ENCODE results near the gene SERPINB6. TPM values are rescaled to one million over a fixed set of nuclear protein-coding genes. Genes with fewer than 3 reads are reported as not detected.

Gene SERPINB6
- total and polyA plus RNA-seq, 9 of the 15 experiments (the other 6 are each of a cell fraction or from before 2014, with no cell fraction given) = 86.6 to 211 (median 143) TPM

- TF ChIP-seq MYBL2 (IDR thresholded peaks at IDR 0.05; ENCODE audit: low read depth) (no peak), MYBL2 (CRISPR knock-in tag; IDR thresholded peaks at IDR 0.05; ENCODE audit: borderline replicate concordance) (no peak), ATF6 (CRISPR knock-in tag; IDR thresholded peaks at IDR 0.05) (no peak), IRF2 (CRISPR knock-in tag; IDR thresholded peaks at IDR 0.05) (no peak), RCOR1 (IDR thresholded peaks at IDR 0.05; ENCODE audit: borderline replicate concordance in 1 of 2, low read depth in 2 of 2, low read length in 2 of 2) (peak in 1 of 2 experiments; percentile 38; a peak in 2 of 4 replicates), NR2C1 (IDR thresholded peaks at IDR 0.05) (no peak), NR2C1 (tag; IDR thresholded peaks at IDR 0.05) (no peak), RNF2 (IDR thresholded peaks at IDR 0.05) (no peak), TCF3 (CRISPR knock-in tag; IDR thresholded peaks at IDR 0.05) (peak; percentile 86), NCOR1 (IDR thresholded peaks at IDR 0.05) (peak; percentile 81), ZNF12 (CRISPR knock-in tag; IDR thresholded peaks at IDR 0.05) (no peak), MLX (CRISPR knock-in tag; conservative IDR thresholded peaks at IDR 0.05) (no peak), GABPB2 (CRISPR knock-in tag; conservative IDR thresholded peaks at IDR 0.05) (no peak), YBX1 (IDR thresholded peaks at IDR 0.05) (no peak), ZNF408 (CRISPR knock-in tag; IDR thresholded peaks at IDR 0.05; ENCODE audit: low read depth) (no peak), MYC (IDR thresholded peaks at IDR 0.05; ENCODE audit: low read depth, low read length) (0 out of 2 replicates have a peak, but pooled peaks have one; percentile 15), MYC (CRISPR knock-in tag; IDR thresholded peaks at IDR 0.05; ENCODE audit: borderline replicate concordance, low read depth) (no peak), PHF21A (IDR thresholded peaks at IDR 0.05; ENCODE audit: borderline replicate concordance, low read depth) (no peak), ZFX (CRISPR knock-in tag; IDR thresholded peaks at IDR 0.05) (no peak), POLR2G (IDR thresholded peaks at IDR 0.05; ENCODE audit: low read depth, low read length) (no peak), ZNF609 (CRISPR knock-in tag; IDR thresholded peaks at IDR 0.05; ENCODE audit: borderline replicate concordance) (no peak), DDX20 (tag; IDR thresholded peaks at IDR 0.05; ENCODE audit: low read depth) (no peak), SMARCB1 (IDR thresholded peaks at IDR 0.05; ENCODE audit: insufficient read length, low read depth) (no peak), ZNF316 (IDR thresholded peaks at IDR 0.05) (peak; percentile 75), EP300 (IDR thresholded peaks at IDR 0.05; ENCODE audit: low read length) (peak; percentile 76; the same call in 1 of the 2 replicates)
Observed at GRCh38 chr6:2962636-2963035, 8.7 kb downstream of the SERPINB6 start (continued).

Data from K562 (cell line).